ENCODE data around the gene ATAD3C. TPM values are rescaled to one million over a fixed set of nuclear protein-coding genes. Genes with fewer than 3 reads are reported as not detected.

ATAD3C gene
- total RNA-seq, 1 experiment from 2014 or later: 10.6 TPM

GRCh38 chr1:1439546-1440261 lies 9.8 kb upstream of the ATAD3C start:
- Histone ChIP-seq H3K36me3 (ENCODE audit: control insufficient read depth, insufficient read depth, low read length) (peaks cover 2% of the 10 kb centered on the region; the same call in 1 of the 2 replicates), H3K27ac (ENCODE audit: low read length) (peak overlapping the region; percentile 74), H3K9me3 (ENCODE audit: control insufficient read depth, insufficient read depth, low read depth, low read length) (no peaks in the 10 kb centered on the region), H3K27me3 (ENCODE audit: control insufficient read depth, insufficient read depth, low read length) (no peaks in the 10 kb centered on the region), H3K4me1 (ENCODE audit: control insufficient read depth, insufficient read depth, low read length) (peaks cover 44% of the 10 kb centered on the region), H3K4me3 (ENCODE audit: low read depth in 2 of 2, low read length in 2 of 2) (no peak overlapping the region)
- ATAC-seq: no peak
- in situ Hi-C loops (cut with HindIII; ENCODE audit: low pct_unique_long_range_greater_than_20kb, low sequenced_read_pairs) (no loop called here), intact Hi-C loops (cut with micrococcal nuclease; ENCODE audit: unreplicated experiment) (loop anchor here (5.0 kb wide), 1 partner anchor 37 kb away; no protein-coding TSS in a partner anchor)
- TF ChIP-seq REST (IDR thresholded peaks at IDR 0.05; ENCODE audit: insufficient read depth in 1 of 2, low read depth in 2 of 2, low read length in 1 of 2): no peak
- no peak for TF ChIP-seq POLR2AphosphoS5 (IDR thresholded peaks at IDR 0.05; ENCODE audit: low read depth, low read length)
- TF ChIP-seq TCF7L2 (IDR thresholded peaks at IDR 0.05; ENCODE audit: low read depth, low read length): no peak
- no peak for TF ChIP-seq SIN3A (IDR thresholded peaks at IDR 0.05; ENCODE audit: borderline replicate concordance, insufficient read depth, low read depth, low read length)
- TF ChIP-seq CTCF (IDR thresholded peaks at IDR 0.05): no peak
- CTCF ChIA-PET: interaction anchor here (1.0 kb wide), 1 partner anchor 8 kb away, joined by 4 read pairs; no protein-coding TSS in a partner anchor
- BruUV-seq (replicated peaks): no TSS peak
- DNase-seq (ENCODE audit: low read depth, low spot score): no peak
- POLR2A ChIA-PET: interaction anchor here (1.1 kb wide), 1 partner anchor 9 kb away, joined by 3 read pairs; no protein-coding TSS in a partner anchor

GRCh38 chr1:1440262-1441001 lies 9.1 kb upstream of the ATAD3C start:
- H3K27me3 ChIP-seq (ENCODE audit: control insufficient read depth, insufficient read depth, low read length): no peaks in the 10 kb centered on the region
- TF ChIP-seq REST (IDR thresholded peaks at IDR 0.05; ENCODE audit: insufficient read depth in 1 of 2, low read depth in 2 of 2, low read length in 1 of 2): no peak
- no peak for TF ChIP-seq SIN3A (IDR thresholded peaks at IDR 0.05; ENCODE audit: borderline replicate concordance, insufficient read depth, low read depth, low read length)
- TF ChIP-seq POLR2AphosphoS5 (IDR thresholded peaks at IDR 0.05; ENCODE audit: low read depth, low read length): no peak
- no peak for TF ChIP-seq TCF7L2 (IDR thresholded peaks at IDR 0.05; ENCODE audit: low read depth, low read length)
- no peak for TF ChIP-seq CTCF (IDR thresholded peaks at IDR 0.05)
- peak; percentile 3 for ATAC-seq
- H3K4me3 ChIP-seq (ENCODE audit: low read depth in 2 of 2, low read length in 2 of 2): no peak overlapping the region
- ChIA-PET POLR2A (interaction anchor here (1.6 kb wide), 1 partner anchor 9 kb away, joined by 4 read pairs; no protein-coding TSS in a partner anchor), CTCF (interaction anchor here (0.5 to 1.7 kb wide), 5 partner anchors 8 to 38 kb away, joined by 3 to 6 read pairs (median 4); no protein-coding TSS in a partner anchor)
- H3K36me3 ChIP-seq (ENCODE audit: control insufficient read depth, insufficient read depth, low read length): peaks cover 2% of the 10 kb centered on the region; the same call in 1 of the 2 replicates
- in situ Hi-C loops (cut with HindIII; ENCODE audit: low pct_unique_long_range_greater_than_20kb, low sequenced_read_pairs) (no loop called here), intact Hi-C loops (cut with micrococcal nuclease; ENCODE audit: unreplicated experiment) (no loop called here)
- H3K27ac ChIP-seq (ENCODE audit: low read length): peak overlapping the region; percentile 74
- H3K9me3 ChIP-seq (ENCODE audit: control insufficient read depth, insufficient read depth, low read depth, low read length): no peaks in the 10 kb centered on the region
- BruUV-seq (replicated peaks): TSS peak; percentile 88
- peaks cover 39% of the 10 kb centered on the region for H3K4me1 ChIP-seq (ENCODE audit: control insufficient read depth, insufficient read depth, low read length)
- DNase-seq (ENCODE audit: low read depth, low spot score): no peak

Data from Panc1 (cell line).